BJ (cell line): ENCODE results near the gene UNK. TPM values are rescaled to one million over a fixed set of nuclear protein-coding genes. Genes with fewer than 3 reads are reported as not detected.
"Not testable (repeated sequence)": the region's sequence is repeated elsewhere in the genome, so short reads cannot be mapped to it uniquely, and the experiment has no call there.

Experiments used
- CTCF ChIA-PET: fragments of 350-600 bp; formaldehyde crosslinking; extraction: SDS; loops from one replicate; lab custom pipeline; 2021; ENCODE audit warnings: antibody characterized with exemption, inconsistent platforms; lab: Yijun Ruan, JAX
- POLR2A ChIA-PET: fragments of 300-600 bp; sonication (Branson Sonifier 250); formaldehyde crosslinking; extraction: SDS; loops from one replicate; lab custom pipeline; 2021; ENCODE audit warnings: antibody characterized with exemption; lab: Charles Lee
- DNase-seq: peaks from one replicate; pipeline ENCODE4 v3.0.0-alpha.2; 2011; ENCODE audit warnings: low read depth
- H3K27me3 ChIP-seq: 2 replicates; pipeline ENCODE4 v1.6.0; 2011; ENCODE audit warnings: low read length; ENCODE audit not compliant: control insufficient read depth, insufficient read depth
- H3K36me3 ChIP-seq: 2 replicates; pipeline ENCODE4 v1.5.1; 2011; ENCODE audit warnings: low read length; ENCODE audit not compliant: control insufficient read depth, insufficient read depth
- H3K4me3 ChIP-seq: 2 replicates; pipeline ENCODE4 v1.5.1; 2011; ENCODE audit warnings: low read depth, mild to moderate bottlenecking, control low read depth, low read length
- CTCF ChIP-seq: IDR thresholded peaks from 2 replicates; pipeline ENCODE4 v1.5.1; 2011; ENCODE audit warnings: low read depth, mild to moderate bottlenecking, control low read depth, inconsistent platforms, low read length, moderate library complexity; ENCODE audit not compliant: insufficient read depth
- polyA plus RNA-seq: library from polyadenylated mRNA; depleted of rRNA; stranded (reverse); fragments of >200 nt; gene quantifications from 2 replicates; pipeline ENCODE4 v1.2.3, GENCODE V29; 2011

UNK gene
- polyA plus RNA-seq, 1 experiment: 7.2 TPM

DNA sequence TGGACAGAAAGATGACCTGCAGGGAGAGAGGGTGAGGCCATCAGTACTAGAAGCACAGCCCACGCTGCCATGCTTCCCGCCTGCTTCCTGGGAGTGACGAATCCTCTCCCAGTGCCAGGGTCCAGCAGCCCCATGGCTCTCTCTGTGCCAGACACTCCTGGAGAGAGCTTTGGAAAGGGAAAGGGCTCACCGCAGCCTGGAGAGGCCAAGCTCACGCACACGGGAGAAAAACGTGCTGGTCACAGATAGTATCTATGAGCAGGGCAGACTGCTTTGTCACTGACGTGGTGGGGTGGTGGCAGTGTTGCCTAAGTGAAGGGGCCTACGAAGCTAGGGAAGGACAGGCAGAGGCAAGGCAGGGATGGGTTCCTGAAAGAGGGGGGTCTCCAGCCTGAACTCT, 65.1 kb downstream of the UNK start:
- TF ChIP-seq CTCF: no peak
- POLR2A ChIA-PET: no interaction called here
- no peak for DNase-seq
- Histone ChIP-seq H3K36me3 (peaks cover 29% of the 10 kb centered on the region), H3K4me3 (no peak overlapping the region), H3K27me3 (no peaks in the 10 kb centered on the region)
- CTCF ChIA-PET: interaction anchor here (1.1 to 3.4 kb wide), 10 partner anchors 14 to 85 kb away, joined by 3 to 20 read pairs (median 4); partner anchors contain the start of genes GALK1 and TRIM65

- ChIA-PET CTCF (interaction anchor here (1.1 kb wide), 1 partner anchor 24 kb away, joined by 3 read pairs; no protein-coding TSS in a partner anchor), POLR2A (no interaction called here)
- Histone ChIP-seq H3K36me3 (peaks cover 24% of the 10 kb centered on the region), H3K27me3 (no peaks in the 10 kb centered on the region), H3K4me3 (no peak overlapping the region)
- TF ChIP-seq CTCF: no peak
- no peak for DNase-seq
These were observed 66.5 kb downstream of the UNK start for GRCh38 chr17:75850928-75851692.

DNA sequence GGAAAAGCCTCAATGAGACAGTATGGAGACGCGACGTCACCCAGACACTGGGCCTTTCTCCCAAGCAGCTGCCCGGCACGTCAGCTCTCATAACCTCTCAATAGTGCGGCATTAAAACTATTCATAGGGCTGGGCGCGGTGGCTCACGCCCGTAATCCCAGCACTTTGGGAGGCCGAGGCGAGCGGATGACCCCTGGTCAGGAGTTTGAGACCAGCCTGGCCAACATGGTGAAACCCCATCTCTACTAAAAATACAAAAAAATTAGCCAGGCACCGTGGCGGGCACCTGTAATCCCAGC, 67.0 kb downstream of the UNK start:
- H3K36me3 ChIP-seq: peaks cover 21% of the 10 kb centered on the region
- POLR2A ChIA-PET: not testable (repeated sequence)
- CTCF ChIA-PET: interaction anchor here (1.2 kb wide), 1 partner anchor 86 kb away, joined by 4 read pairs; the partner anchor contains the start of gene GALK1

GRCh38 chr17:75853433-75853832, 68.8 kb downstream of the UNK start:
- no peak for TF ChIP-seq CTCF
- Histone ChIP-seq H3K4me3 (no peak overlapping the region), H3K36me3 (peaks cover 11% of the 10 kb centered on the region), H3K27me3 (no peaks in the 10 kb centered on the region)
- ChIA-PET POLR2A (interaction anchor here (1.2 kb wide), 1 partner anchor 74 kb away, joined by 3 read pairs; a partner anchor contains a TSS), CTCF (interaction anchor here (0.6 to 3.2 kb wide), 11 partner anchors 8 to 100 kb away, joined by 3 to 34 read pairs (median 4); partner anchors contain the start of genes TRIM47, TRIM65 and UNC13D)
- DNase-seq: no peak

More for the DNA sequence above, 67.0 kb downstream of the UNK start:
- H3K4me3 ChIP-seq, DNase-seq, H3K27me3 ChIP-seq: not testable (repeated sequence)

- no peak for TF ChIP-seq CTCF
- DNase-seq: no peak
- Histone ChIP-seq H3K27me3 (no peaks in the 10 kb centered on the region), H3K4me3 (peak overlapping the region; percentile 79), H3K36me3 (peaks cover 10% of the 10 kb centered on the region)
- POLR2A ChIA-PET: interaction anchor here (0.6 to 1.2 kb wide), 2 partner anchors 74 to 675 kb away, joined by 3 to 13 read pairs; a partner anchor contains a TSS
- CTCF ChIA-PET: interaction anchor here (0.6 to 3.2 kb wide), 12 partner anchors 8 to 101 kb away, joined by 3 to 34 read pairs (median 4); partner anchors contain the start of genes TRIM47, TRIM65 and UNC13D
These were observed 69.6 kb downstream of the UNK start for GRCh38 chr17:75854101-75854748.
